Trophoblast cell (in vitro differentiated cells and primary cell): Measurements from ENCODE around the gene SCFD2.

Source experiments
- DNase-seq, 2 donors: peaks; one replicate each; pipeline ENCODE4 v3.0.0-alpha.2; 2016
- H2AFZ ChIP-seq: 2 replicates; pipeline ENCODE4 v1.6.1; 2013; ENCODE audit warnings: low read length, moderate library complexity, mild to moderate bottlenecking; ENCODE audit not compliant: insufficient read depth, poor library complexity
- H2AK5ac ChIP-seq: 2 replicates; pipeline ENCODE4 v1.6.1; 2013; ENCODE audit warnings: mild to moderate bottlenecking, low read length
- H2BK120ac ChIP-seq: 2 replicates; pipeline ENCODE4 v1.6.1; 2013; ENCODE audit warnings: low read length, mild to moderate bottlenecking, moderate library complexity; ENCODE audit not compliant: insufficient read depth, poor library complexity
- H2BK12ac ChIP-seq: 2 replicates; pipeline ENCODE4 v1.6.1; 2013; ENCODE audit warnings: mild to moderate bottlenecking, low read length, moderate library complexity
- H2BK5ac ChIP-seq: 2 replicates; pipeline ENCODE4 v1.6.1; 2013; ENCODE audit warnings: low read length, low read depth, moderate library complexity, mild to moderate bottlenecking; ENCODE audit not compliant: poor library complexity
- H3K14ac ChIP-seq: 2 replicates; pipeline ENCODE4 v1.6.1; 2013; ENCODE audit warnings: mild to moderate bottlenecking, low read length
- H3K18ac ChIP-seq: 2 replicates; pipeline ENCODE4 v1.6.1; 2013; ENCODE audit warnings: mild to moderate bottlenecking, low read length
- H3K23ac ChIP-seq: 2 replicates; pipeline ENCODE4 v1.6.1; 2013; ENCODE audit warnings: low read length
- H3K27ac ChIP-seq: 2 replicates; pipeline ENCODE4 v1.5.1; 2013; ENCODE audit warnings: low read depth, mild to moderate bottlenecking, inconsistent platforms, low read length, moderate library complexity
- H3K27me3 ChIP-seq: 2 replicates; pipeline ENCODE4 v1.6.1; 2013; ENCODE audit warnings: inconsistent platforms, mild to moderate bottlenecking, low read length, moderate library complexity; ENCODE audit not compliant: insufficient read depth
- H3K36me3 ChIP-seq, 2 experiments: 1 replicate in 1 of 2; 2 replicates in 1 of 2; pipeline ENCODE4 v1.6.1; 2013; ENCODE audit warnings: low read length in 2 of 2, mild to moderate bottlenecking in 2 of 2, moderate library complexity in 1 of 2; ENCODE audit not compliant: insufficient read depth in 2 of 2, control insufficient read depth in 1 of 2
- H3K4ac ChIP-seq: 2 replicates; pipeline ENCODE4 v1.6.1; 2013; ENCODE audit warnings: low read depth, mild to moderate bottlenecking, low read length, moderate library complexity
- H3K4me1 ChIP-seq, 2 experiments: 1 replicate in 1 of 2; 2 replicates in 1 of 2; pipeline ENCODE4 v1.6.1; 2013; ENCODE audit warnings: low read length in 2 of 2, mild to moderate bottlenecking in 2 of 2, moderate library complexity in 1 of 2; ENCODE audit not compliant: insufficient read depth in 2 of 2, control insufficient read depth in 1 of 2
- H3K4me2 ChIP-seq: 2 replicates; pipeline ENCODE4 v1.6.1; 2013; ENCODE audit warnings: inconsistent platforms, mild to moderate bottlenecking, low read length, moderate library complexity
- H3K4me3 ChIP-seq: 2 replicates; pipeline ENCODE4 v1.5.1; 2013; ENCODE audit warnings: mild to moderate bottlenecking, low read depth, low read length, inconsistent platforms
- H3K79me1 ChIP-seq: one replicate; pipeline ENCODE4 v1.6.1; 2013; ENCODE audit warnings: low read length
- H3K79me2 ChIP-seq: 2 replicates; pipeline ENCODE4 v1.6.1; 2013; ENCODE audit warnings: low read length, mild to moderate bottlenecking; ENCODE audit not compliant: control insufficient read depth, insufficient read depth, poor library complexity
- H3K9ac ChIP-seq: 2 replicates; pipeline ENCODE4 v1.6.1; 2013; ENCODE audit warnings: mild to moderate bottlenecking, low read length
- H3K9me3 ChIP-seq: 2 replicates; pipeline ENCODE4 v1.6.1; 2013; ENCODE audit warnings: low read depth, mild to moderate bottlenecking, control low read depth, inconsistent platforms, low read length; ENCODE audit not compliant: insufficient read depth
- H4K12ac ChIP-seq: 2 replicates; pipeline ENCODE4 v1.6.1; 2013; ENCODE audit warnings: low read depth, mild to moderate bottlenecking, low read length, moderate library complexity
- H4K8ac ChIP-seq: 2 replicates; pipeline ENCODE4 v1.6.1; 2013; ENCODE audit warnings: low read depth, mild to moderate bottlenecking, low read length, moderate library complexity
- H4K91ac ChIP-seq: one replicate; pipeline ENCODE4 v1.6.1; 2013; ENCODE audit warnings: low read depth, mild to moderate bottlenecking, low read length, moderate library complexity
- WGBS: extraction: QIAGEN DNeasy Blood & Tissue Kit; methylation state at CpG from one replicate; pipeline ENCODE4 v1.1.7; 2013; ENCODE audit warnings: missing lambda C conversion rate; ENCODE audit not compliant: insufficient read length, insufficient coverage; ENCODE audit errors: extremely low coverage; 5-methylcytosine and 5-hydroxymethylcytosine counted together

The SCFD2 gene

DNA sequence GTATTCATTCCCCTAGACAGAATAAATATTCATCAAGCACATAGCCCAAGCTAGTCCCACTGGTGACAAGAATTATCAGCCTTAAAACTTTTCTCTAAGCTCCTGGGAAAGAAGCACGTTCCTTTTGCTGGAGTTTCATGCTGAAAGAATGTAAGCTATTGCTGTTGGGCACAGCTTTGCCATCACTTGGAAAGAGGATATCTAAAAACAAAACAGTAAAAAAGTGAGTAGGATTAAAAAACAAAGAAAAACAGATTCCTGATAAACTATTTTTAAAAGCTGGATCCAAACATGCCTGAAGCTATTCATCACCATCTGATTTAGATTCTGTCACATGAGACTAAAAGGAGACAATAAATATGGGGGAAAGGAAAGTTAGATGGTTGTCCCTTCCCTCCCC is 176.8 kb downstream of the SCFD2 start:
- no CpG with 5 or more reads among the region's 1 CpG for WGBS
- no peak overlapping the region for H2AK5ac ChIP-seq
- no peaks in the 10 kb centered on the region for H3K79me1 ChIP-seq
- no peak overlapping the region for H3K14ac ChIP-seq
- no peaks in the 10 kb centered on the region for H3K9me3 ChIP-seq
- H3K18ac ChIP-seq = no peak overlapping the region
- H3K79me2 ChIP-seq = no peaks in the 10 kb centered on the region
- H3K27ac ChIP-seq = no peak overlapping the region
- H3K4me3 ChIP-seq = no peak overlapping the region
- H4K91ac ChIP-seq = no peak overlapping the region
- H3K23ac ChIP-seq = no peak overlapping the region
- H3K36me3 ChIP-seq = no peaks in the 10 kb centered on the region
- no peak overlapping the region for H4K8ac ChIP-seq
- no peak overlapping the region for H3K9ac ChIP-seq
- no peak overlapping the region for H2BK5ac ChIP-seq
- H3K4me1 ChIP-seq = no peaks in the 10 kb centered on the region
- H4K12ac ChIP-seq = no peak overlapping the region
- no peak overlapping the region for H2AFZ ChIP-seq
- H2BK120ac ChIP-seq = no peak overlapping the region
- no peaks in the 10 kb centered on the region for H3K27me3 ChIP-seq
- H3K4me2 ChIP-seq = no peak overlapping the region
- peak in 1 of 2 donors; percentile 29 for DNase-seq
- H3K4ac ChIP-seq = no peak overlapping the region
- no peak overlapping the region for H2BK12ac ChIP-seq

DNA sequence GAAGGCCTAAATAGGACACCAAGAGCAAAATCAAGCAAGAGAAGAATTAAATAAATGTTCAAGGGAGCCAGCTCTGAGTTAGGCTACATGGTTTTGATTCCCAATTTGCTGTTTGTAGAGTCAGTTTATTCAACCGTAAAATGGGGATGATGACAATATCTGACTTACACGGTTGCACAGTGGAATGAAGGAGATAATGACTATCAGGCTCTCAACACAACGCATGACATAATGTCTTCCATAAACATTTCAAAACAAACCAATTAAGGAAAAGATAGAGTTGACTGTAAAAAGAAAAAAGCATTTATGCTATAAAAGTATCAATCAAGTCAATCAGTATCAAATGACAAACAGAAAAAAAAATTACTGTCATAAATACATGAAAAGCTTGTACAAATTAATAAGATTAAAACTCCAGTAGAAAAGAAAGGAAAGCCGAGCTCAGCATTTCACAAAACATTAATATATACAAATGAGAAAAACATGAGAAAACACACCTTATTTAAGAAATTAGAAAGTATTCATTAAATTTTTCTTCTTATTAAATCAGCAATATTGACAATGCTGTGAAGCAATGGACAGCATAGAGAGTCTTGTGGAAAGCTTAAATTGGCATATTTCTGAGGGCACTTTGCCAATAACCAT is 179.0 kb downstream of the SCFD2 start:
- no peak overlapping the region for H3K4me3 ChIP-seq
- H4K91ac ChIP-seq = no peak overlapping the region
- no peak overlapping the region for H2BK5ac ChIP-seq
- H3K18ac ChIP-seq = no peak overlapping the region
- no peak overlapping the region for H3K4me2 ChIP-seq
- no peak overlapping the region for H3K4ac ChIP-seq
- no peak overlapping the region for H2AK5ac ChIP-seq
- no peaks in the 10 kb centered on the region for H3K9me3 ChIP-seq
- no peaks in the 10 kb centered on the region for H3K79me1 ChIP-seq
- no peaks in the 10 kb centered on the region for H3K27me3 ChIP-seq
- H2BK120ac ChIP-seq = no peak overlapping the region
- no peak overlapping the region for H2AFZ ChIP-seq
- H3K23ac ChIP-seq = no peak overlapping the region
- H2BK12ac ChIP-seq = no peak overlapping the region
- H3K27ac ChIP-seq = no peak overlapping the region
- no peak overlapping the region for H3K9ac ChIP-seq
- DNase-seq = no peak
- H3K4me1 ChIP-seq = no peaks in the 10 kb centered on the region
- H4K8ac ChIP-seq = no peak overlapping the region
- no peaks in the 10 kb centered on the region for H3K36me3 ChIP-seq
- no peak overlapping the region for H4K12ac ChIP-seq
- H3K79me2 ChIP-seq = no peaks in the 10 kb centered on the region
- WGBS = no CpG with 5 or more reads among the region's 4 CpGs
- no peak overlapping the region for H3K14ac ChIP-seq

DNA sequence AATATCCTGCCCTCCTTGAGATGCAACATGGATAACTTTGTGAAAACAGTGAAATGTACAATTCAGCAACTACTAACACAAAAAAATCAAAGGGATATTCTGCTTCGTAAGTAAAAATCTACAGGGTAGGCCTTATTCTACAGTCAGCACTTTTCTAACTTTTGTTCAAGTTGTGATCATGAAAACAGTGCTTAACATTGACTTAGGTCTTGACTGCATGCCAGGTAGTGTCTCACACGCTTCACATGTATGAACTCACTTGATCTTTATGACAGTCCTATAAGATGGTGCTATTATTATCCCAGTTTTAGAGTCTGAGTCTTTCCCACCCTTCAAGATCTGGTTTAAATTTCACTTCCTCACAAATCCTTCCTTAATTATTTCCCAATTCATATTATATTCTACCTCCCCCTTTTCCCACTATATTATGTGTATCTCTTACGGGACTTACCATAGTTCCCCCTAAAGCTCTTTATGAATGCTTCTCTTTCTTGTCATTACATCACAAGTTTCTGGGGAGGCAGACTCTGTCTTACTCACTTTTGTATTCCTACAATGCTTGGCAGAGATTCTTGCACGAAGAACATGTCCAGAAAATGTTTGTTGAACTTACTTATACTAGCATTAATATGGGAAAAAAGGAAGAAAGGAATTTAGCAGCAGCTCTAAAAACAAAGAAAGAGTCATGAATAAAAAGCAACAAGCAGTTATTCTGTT is 179.8 kb downstream of the SCFD2 start:
- Histone ChIP-seq H3K4me2 (no peak overlapping the region), H2BK120ac (no peak overlapping the region), H2BK12ac (no peak overlapping the region), H4K8ac (no peak overlapping the region), H3K23ac (no peak overlapping the region), H3K4me1 (no peaks in the 10 kb centered on the region), H4K91ac (no peak overlapping the region), H3K79me2 (no peaks in the 10 kb centered on the region), H2AK5ac (no peak overlapping the region), H3K9me3 (no peaks in the 10 kb centered on the region), H2BK5ac (no peak overlapping the region), H3K27me3 (no peaks in the 10 kb centered on the region), H3K14ac (no peak overlapping the region), H3K79me1 (no peaks in the 10 kb centered on the region), H3K36me3 (no peaks in the 10 kb centered on the region), H3K4ac (no peak overlapping the region), H4K12ac (no peak overlapping the region), H3K9ac (no peak overlapping the region), H3K27ac (no peak overlapping the region), H3K4me3 (no peak overlapping the region), H2AFZ (no peak overlapping the region), H3K18ac (no peak overlapping the region)
- DNase-seq = no peak
- WGBS = 100% methylated on average over 1 of the region's 4 CpGs

DNA sequence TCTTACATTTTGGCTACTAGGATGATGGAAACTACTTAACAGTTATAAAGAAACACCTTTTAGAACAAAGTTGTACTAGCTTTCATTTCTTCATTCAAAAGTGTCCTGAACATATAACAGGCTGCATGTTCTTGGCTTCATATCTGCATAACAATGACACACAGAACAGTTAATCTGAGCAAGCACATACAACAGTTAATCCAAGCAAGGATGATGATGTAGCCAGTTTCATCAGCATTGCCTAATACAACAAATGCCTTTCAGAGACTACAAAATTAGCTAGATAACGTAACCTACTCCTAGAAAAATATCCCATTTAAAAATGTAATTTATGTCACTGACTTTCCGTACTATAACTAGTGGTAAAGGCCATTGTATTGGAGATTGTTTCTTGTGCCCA is 182.1 kb downstream of the SCFD2 start:
- Histone ChIP-seq H4K8ac (no peak overlapping the region), H2BK12ac (no peak overlapping the region), H3K18ac (no peak overlapping the region), H3K9me3 (no peaks in the 10 kb centered on the region), H3K4me2 (no peak overlapping the region), H4K12ac (no peak overlapping the region), H3K23ac (no peak overlapping the region), H3K14ac (no peak overlapping the region), H2BK120ac (no peak overlapping the region), H3K4ac (no peak overlapping the region), H3K27ac (no peak overlapping the region), H3K36me3 (no peaks in the 10 kb centered on the region), H3K9ac (no peak overlapping the region), H3K79me1 (no peaks in the 10 kb centered on the region), H3K4me1 (no peaks in the 10 kb centered on the region), H3K27me3 (no peaks in the 10 kb centered on the region), H2AK5ac (no peak overlapping the region), H4K91ac (no peak overlapping the region), H2BK5ac (no peak overlapping the region), H3K79me2 (no peaks in the 10 kb centered on the region), H2AFZ (no peak overlapping the region), H3K4me3 (no peak overlapping the region)
- no peak for DNase-seq
- no CpG with 5 or more reads among the region's 2 CpGs for WGBS
